Renal cortex interstitium (tissue), 11 donors: ENCODE measurements around the gene H6PD. TPM values are rescaled to one million over a fixed set of nuclear protein-coding genes. Genes with fewer than 3 reads are reported as not detected.
"Not testable (repeated sequence)": the region's sequence is repeated elsewhere in the genome, so short reads cannot be mapped to it uniquely, and the experiment has no call there.

Source experiments
- DNase-seq, 11 donors: peaks; one replicate each; pipeline ENCODE4 v3.0.0-alpha.2; 2013; ENCODE audit warnings: low read depth in 9 of 11, low spot score in 4 of 11; ENCODE audit errors: extremely low read depth in 1 of 11
- polyA plus RNA-seq, 3 donors: library from polyadenylated mRNA; unstranded; fragments of 120-200 nt; gene quantifications; one replicate each; pipeline ENCODE4 v1.2.1, GENCODE V29; 2013; ENCODE audit not compliant: insufficient read length in 3 of 3

Gene H6PD
- polyA plus RNA-seq, 3 donors = 35.7 to 42.3 (median 40.5) TPM

GRCh38 chr1:9282696-9282955, 48.1 kb downstream of the H6PD start:
- DNase-seq = no peak

GRCh38 chr1:9284061-9284460, 49.5 kb downstream of the H6PD start:
- no peak for DNase-seq

GRCh38 chr1:9286556-9286955, 52.0 kb downstream of the H6PD start:
- no peak for DNase-seq

- no peak for DNase-seq
Measured at GRCh38 chr1:9289090-9289534, 54.5 kb downstream of the H6PD start.

- no peak for DNase-seq
Measured at GRCh38 chr1:9289711-9290485, 55.3 kb downstream of the H6PD start.

GRCh38 chr1:9291914-9292360, 57.4 kb downstream of the H6PD start:
- peak in 1 of 11 donors; percentile 79 for DNase-seq

GRCh38 chr1:9292361-9293240, 58.0 kb downstream of the H6PD start, which contains the start of gene SPSB1:
TSS of gene SPSB1 (plus strand) at chr1:9292894. CDS start at chr1:9355892, 62,998 bp downstream.
- DNase-seq = peak in 5 of 11 donors; percentile 74 to 81 (median 79)

- DNase-seq = no peak
Measured at GRCh38 chr1:9293241-9293532, 58.6 kb downstream of the H6PD start.

- no peak for DNase-seq
Measured at GRCh38 chr1:9293533-9294404, 59.2 kb downstream of the H6PD start.

- no peak for DNase-seq
Measured at GRCh38 chr1:9294405-9294773, 59.8 kb downstream of the H6PD start.

- no peak for DNase-seq
Measured at GRCh38 chr1:9294910-9295636, 60.5 kb downstream of the H6PD start.

GRCh38 chr1:9295884-9296283, 61.3 kb downstream of the H6PD start:
- DNase-seq = no peak

- no peak for DNase-seq
Measured at GRCh38 chr1:9296850-9297249, 62.3 kb downstream of the H6PD start.

GRCh38 chr1:9297831-9298230, 63.3 kb downstream of the H6PD start:
- no peak for DNase-seq

GRCh38 chr1:9298282-9298681, 63.7 kb downstream of the H6PD start:
- no peak for DNase-seq

GRCh38 chr1:9299571-9300541, 65.3 kb downstream of the H6PD start:
- DNase-seq = not testable (repeated sequence)

GRCh38 chr1:9300573-9300972, 66.0 kb downstream of the H6PD start:
- no peak for DNase-seq
